Measurements from ENCODE around the gene RELN. TPM values are rescaled to one million over a fixed set of nuclear protein-coding genes. Genes with fewer than 3 reads are reported as not detected.

RELN gene
- total and polyA plus RNA-seq, 2 donors (not counting 1 experiment from before 2014, with no cell fraction given) = 0.33 to 31.8 TPM

- DNase-seq (ENCODE audit: low read depth in 2 of 2) = no peak
- Histone ChIP-seq H3K27ac (ENCODE audit: insufficient read depth, low read length) (no peak overlapping the region), H3K4me2 (ENCODE audit: extremely low read depth, insufficient read depth, low read length) (no peak overlapping the region), H2AFZ (ENCODE audit: low read length) (no peak overlapping the region), H3K79me2 (ENCODE audit: control insufficient read depth, insufficient read depth, low read length) (no peaks in the 10 kb centered on the region), H3K36me3 (ENCODE audit: control insufficient read depth, insufficient read depth, low read length) (no peaks in the 10 kb centered on the region), H3K9me3 (ENCODE audit: control insufficient read depth, insufficient read depth, low read depth, low read length) (no peaks in the 10 kb centered on the region), H4K20me1 (ENCODE audit: control insufficient read depth, extremely low read depth, insufficient read depth, low read length) (no peaks in the 10 kb centered on the region), H3K4me3 (replicated peaks in 1 of 4; ENCODE audit: control extremely low read depth in 1 of 4, insufficient read depth in 1 of 4, low read depth in 3 of 4, low read length in 4 of 4) (no peak overlapping the region), H3K4me1 (ENCODE audit: control insufficient read depth, extremely low read depth, insufficient read depth, low read length) (no peaks in the 10 kb centered on the region), H3K27me3 (ENCODE audit: control insufficient read depth, insufficient read depth, low read length) (no peaks in the 10 kb centered on the region), H3K9ac (ENCODE audit: insufficient read depth, low read length) (no peak overlapping the region)
- TF ChIP-seq CTCF (conservative IDR thresholded peaks at IDR 0.05 in 1 of 2, IDR thresholded peaks at IDR 0.05 in 1 of 2; ENCODE audit: low read depth in 1 of 2, low read length in 2 of 2) (no peak), EZH2 (IDR thresholded peaks at IDR 0.05; ENCODE audit: low read length, missing control alignments) (no peak)
Observed at GRCh38 chr7:104035351-104035750, 45.9 kb upstream of the RELN start.

- no peaks in the 10 kb centered on the region for H3K4me1 ChIP-seq (ENCODE audit: control insufficient read depth, extremely low read depth, insufficient read depth, low read length)
- no peaks in the 10 kb centered on the region for H3K79me2 ChIP-seq (ENCODE audit: control insufficient read depth, insufficient read depth, low read length)
- no peak overlapping the region for H3K27ac ChIP-seq (ENCODE audit: insufficient read depth, low read length)
- DNase-seq (ENCODE audit: low read depth in 2 of 2) = no peak
- TF ChIP-seq CTCF (conservative IDR thresholded peaks at IDR 0.05 in 1 of 2, IDR thresholded peaks at IDR 0.05 in 1 of 2; ENCODE audit: low read depth in 1 of 2, low read length in 2 of 2) (no peak), EZH2 (IDR thresholded peaks at IDR 0.05; ENCODE audit: low read length, missing control alignments) (no peak)
- no peak overlapping the region for H2AFZ ChIP-seq (ENCODE audit: low read length)
- H3K9me3 ChIP-seq (ENCODE audit: control insufficient read depth, insufficient read depth, low read depth, low read length) = no peaks in the 10 kb centered on the region
- no peaks in the 10 kb centered on the region for H4K20me1 ChIP-seq (ENCODE audit: control insufficient read depth, extremely low read depth, insufficient read depth, low read length)
- no peak overlapping the region for H3K9ac ChIP-seq (ENCODE audit: insufficient read depth, low read length)
- H3K27me3 ChIP-seq (ENCODE audit: control insufficient read depth, insufficient read depth, low read length) = no peaks in the 10 kb centered on the region
- no peak overlapping the region for H3K4me3 ChIP-seq (replicated peaks in 1 of 4; ENCODE audit: control extremely low read depth in 1 of 4, insufficient read depth in 1 of 4, low read depth in 3 of 4, low read length in 4 of 4)
- no peak overlapping the region for H3K4me2 ChIP-seq (ENCODE audit: extremely low read depth, insufficient read depth, low read length)
- H3K36me3 ChIP-seq (ENCODE audit: control insufficient read depth, insufficient read depth, low read length) = no peaks in the 10 kb centered on the region
Observed at GRCh38 chr7:104034679-104035078, 45.2 kb upstream of the RELN start.

GRCh38 chr7:104033837-104034236, 44.4 kb upstream of the RELN start:
- no peak for DNase-seq (ENCODE audit: low read depth in 2 of 2)
- no peaks in the 10 kb centered on the region for H3K4me1 ChIP-seq (ENCODE audit: control insufficient read depth, extremely low read depth, insufficient read depth, low read length)
- no peak overlapping the region for H3K27ac ChIP-seq (ENCODE audit: insufficient read depth, low read length)
- H3K79me2 ChIP-seq (ENCODE audit: control insufficient read depth, insufficient read depth, low read length) = no peaks in the 10 kb centered on the region
- no peaks in the 10 kb centered on the region for H4K20me1 ChIP-seq (ENCODE audit: control insufficient read depth, extremely low read depth, insufficient read depth, low read length)
- H3K27me3 ChIP-seq (ENCODE audit: control insufficient read depth, insufficient read depth, low read length) = no peaks in the 10 kb centered on the region
- H3K9ac ChIP-seq (ENCODE audit: insufficient read depth, low read length) = no peak overlapping the region
- H3K36me3 ChIP-seq (ENCODE audit: control insufficient read depth, insufficient read depth, low read length) = no peaks in the 10 kb centered on the region
- no peak for TF ChIP-seq CTCF (conservative IDR thresholded peaks at IDR 0.05 in 1 of 2, IDR thresholded peaks at IDR 0.05 in 1 of 2; ENCODE audit: low read depth in 1 of 2, low read length in 2 of 2)
- H3K4me3 ChIP-seq (replicated peaks in 1 of 4; ENCODE audit: control extremely low read depth in 1 of 4, insufficient read depth in 1 of 4, low read depth in 3 of 4, low read length in 4 of 4) = no peak overlapping the region
- H3K4me2 ChIP-seq (ENCODE audit: extremely low read depth, insufficient read depth, low read length) = no peak overlapping the region
- H2AFZ ChIP-seq (ENCODE audit: low read length) = no peak overlapping the region
- no peaks in the 10 kb centered on the region for H3K9me3 ChIP-seq (ENCODE audit: control insufficient read depth, insufficient read depth, low read depth, low read length)

All from fibroblast of lung (primary cell).